GM18507 (cell line): ENCODE data around the gene CCDC186.
"Not testable (repeated sequence)": the region's sequence is repeated elsewhere in the genome, so short reads cannot be mapped to it uniquely, and the experiment has no call there.

Experiments
- DNase-seq: peaks from one replicate; pipeline ENCODE4 v3.0.0; 2011; ENCODE audit warnings: low read depth; ENCODE audit not compliant: insufficient read length; ENCODE audit errors: extremely low spot score
- FAIRE-seq: peaks from 2 replicates; lab custom pipeline; 2011; peaks lifted over from hg19 to GRCh38; lab: Jason Lieb, UNC

Gene CCDC186

DNA sequence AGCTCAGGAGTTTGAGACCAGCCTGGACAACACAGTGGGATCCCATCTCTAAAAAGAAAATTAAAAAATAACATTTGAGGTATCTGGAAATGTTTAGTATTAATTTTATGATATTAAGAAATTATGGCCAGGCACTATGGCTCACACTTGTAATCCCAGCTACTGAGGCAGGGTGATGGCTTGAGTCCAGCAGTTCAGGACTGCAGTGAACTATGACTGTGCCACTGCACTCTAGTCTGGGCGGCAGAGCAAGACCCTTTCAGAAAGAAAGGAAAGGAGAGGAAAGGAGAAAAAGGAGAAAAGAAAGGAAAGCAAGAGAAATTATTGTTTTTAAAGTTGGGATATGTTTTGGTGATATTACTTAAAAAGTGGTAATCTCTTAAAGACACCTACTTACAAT, 2.5 kb upstream of the CCDC186 start:
- FAIRE-seq (no peak), DNase-seq (no peak)

GRCh38 chr10:114175667-114176066, 1.7 kb upstream of the CCDC186 start:
- FAIRE-seq: no peak

DNA sequence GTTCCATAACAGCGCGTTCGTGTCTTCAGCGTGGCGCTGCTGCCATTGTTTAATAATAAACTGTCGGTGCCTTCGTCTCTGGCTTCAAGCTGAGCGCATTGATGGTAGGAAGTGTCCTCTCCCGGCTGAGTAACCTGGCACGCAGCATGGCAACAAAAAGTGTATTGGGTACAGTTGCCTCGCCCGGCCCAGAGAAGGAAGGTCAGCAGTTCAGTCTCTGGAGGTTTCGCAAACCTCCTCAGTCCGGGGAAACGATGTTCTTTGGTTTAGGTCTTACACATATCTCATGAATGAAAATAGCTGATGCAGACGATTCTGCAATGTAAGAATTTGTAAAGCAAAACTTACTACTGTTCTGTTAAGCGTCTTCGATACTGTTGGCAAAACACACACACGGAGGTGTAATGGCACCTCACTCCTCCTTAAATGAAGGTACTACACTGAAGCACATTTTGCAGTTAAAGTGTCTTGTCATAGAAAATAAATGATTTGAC, 739 bp upstream of the CCDC186 start:
- FAIRE-seq: peak; percentile 44
- no peak for DNase-seq

More at GRCh38 chr10:114175667-114176066, 1.7 kb upstream of the CCDC186 start:
- no peak for DNase-seq

- DNase-seq: no peak
- no peak for FAIRE-seq
These were observed 441 bp downstream of the CCDC186 start for GRCh38 chr10:114173603-114173920.

DNA sequence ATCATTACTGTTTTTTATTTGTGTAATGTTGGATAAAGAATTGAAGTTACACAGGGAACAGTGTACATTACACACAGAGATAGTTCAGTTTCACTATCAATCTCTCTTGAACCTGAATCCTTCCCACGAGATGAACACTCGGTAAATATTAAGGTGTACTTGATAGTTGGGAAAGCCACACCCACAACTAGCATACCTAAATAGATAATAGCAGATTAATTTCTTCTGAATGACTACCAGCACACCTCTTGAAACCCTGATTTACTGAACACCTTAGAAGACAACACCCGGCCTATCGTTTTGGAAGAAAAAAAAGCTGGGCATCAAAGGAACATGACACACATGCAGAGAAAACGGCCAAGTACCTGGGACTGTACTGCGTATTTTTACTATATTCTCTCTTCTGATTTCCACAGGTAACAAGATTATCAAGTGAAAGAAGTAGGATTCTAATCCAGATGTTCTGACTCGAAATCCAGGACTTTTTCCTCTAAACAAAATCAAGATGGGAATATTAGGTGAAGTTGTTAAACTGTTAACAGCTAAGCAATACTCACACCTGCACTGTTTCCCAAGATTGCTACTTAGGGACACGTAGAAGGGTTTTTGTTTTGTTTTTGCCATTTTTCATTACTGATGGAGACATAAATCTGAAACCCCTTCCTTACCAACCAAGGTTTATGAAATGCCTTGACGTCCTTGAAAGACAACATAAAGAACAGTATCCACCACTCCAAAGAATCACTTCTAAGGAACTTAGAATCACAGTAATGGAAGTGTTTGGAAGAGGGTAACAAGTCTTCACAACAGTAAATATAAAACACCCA, 1.0 kb downstream of the CCDC186 start:
- no peak for DNase-seq
- no peak for FAIRE-seq

- no peak for DNase-seq
- FAIRE-seq: no peak
These were observed 1.8 kb downstream of the CCDC186 start for GRCh38 chr10:114172216-114172615.

DNA sequence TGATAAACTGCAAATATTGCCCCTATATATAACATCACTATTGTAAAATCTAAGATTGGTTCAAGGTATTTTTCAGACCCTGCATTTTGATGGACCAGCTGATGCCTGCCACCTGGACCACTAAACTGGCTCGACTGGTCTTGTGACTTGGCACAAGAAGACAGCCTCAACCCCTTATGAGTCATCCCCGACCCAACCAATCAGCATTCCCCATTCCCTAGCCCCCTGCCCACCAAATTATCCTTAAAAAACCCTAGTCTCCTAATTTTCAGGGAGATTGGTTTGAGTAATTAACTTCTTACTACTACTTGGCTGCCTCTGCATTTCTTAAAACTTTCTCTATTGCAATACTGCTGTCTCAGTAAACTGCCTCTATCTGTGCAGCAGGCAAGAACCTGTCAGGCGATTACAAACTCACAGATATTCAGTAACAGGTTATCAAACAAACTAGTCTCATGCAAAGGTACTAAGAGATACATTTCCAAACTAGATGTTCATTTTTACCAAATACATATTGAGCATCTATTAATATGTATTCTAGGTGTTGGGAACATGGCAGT, 5.5 kb downstream of the CCDC186 start:
- DNase-seq (no peak), FAIRE-seq (no peak)

GRCh38 chr10:114167985-114168384, 6.0 kb downstream of the CCDC186 start:
- DNase-seq (no peak), FAIRE-seq (peak; percentile 66)

DNA sequence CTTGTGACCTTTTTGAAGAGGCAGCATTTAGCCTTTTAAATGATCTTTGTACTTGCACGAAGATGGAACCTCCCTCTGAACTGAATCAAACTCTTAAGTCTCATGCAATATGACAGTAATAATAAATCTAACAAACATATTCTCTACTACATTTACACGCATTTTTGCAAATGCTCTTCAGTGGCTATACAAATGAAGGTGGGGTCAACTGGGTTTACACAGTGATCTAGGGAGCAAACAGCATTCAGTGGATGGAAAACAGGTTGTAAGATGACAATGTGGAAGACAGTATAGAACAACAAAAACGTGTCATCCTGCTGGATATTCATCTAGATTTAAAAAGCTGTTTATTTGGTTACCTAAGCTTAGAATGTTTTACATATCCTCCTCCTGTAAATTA, 7.5 kb downstream of the CCDC186 start:
- FAIRE-seq: no peak
- no peak for DNase-seq

GRCh38 chr10:114166043-114166442, 8.0 kb downstream of the CCDC186 start:
- FAIRE-seq (no peak), DNase-seq (no peak)

GRCh38 chr10:114163062-114163461, 10.9 kb downstream of the CCDC186 start:
- FAIRE-seq (no peak), DNase-seq (no peak)

DNA sequence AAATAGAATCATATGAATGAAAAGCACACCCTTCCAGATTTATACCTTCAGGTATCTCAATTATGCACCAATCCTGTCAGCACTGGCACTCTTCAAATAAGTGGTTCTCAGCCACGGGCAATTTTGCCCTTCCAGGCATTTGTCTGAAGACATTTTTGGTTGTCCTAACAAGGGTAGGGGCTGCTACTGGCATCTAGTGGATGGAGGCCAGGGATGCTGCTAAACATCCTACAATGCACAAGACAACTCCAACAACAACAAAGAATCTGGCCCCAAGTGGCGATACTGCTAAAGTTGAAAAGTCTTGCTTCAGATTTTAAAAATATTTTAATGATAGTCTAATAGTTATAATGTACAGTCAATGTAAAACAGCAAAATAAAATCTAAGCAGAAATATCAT, 16.1 kb downstream of the CCDC186 start:
- FAIRE-seq (no peak), DNase-seq (no peak)

- no peak for DNase-seq
- no peak for FAIRE-seq
These were observed 22.1 kb downstream of the CCDC186 start for GRCh38 chr10:114151892-114152291.

- FAIRE-seq (no peak), DNase-seq (no peak)
These were observed 22.5 kb downstream of the CCDC186 start for GRCh38 chr10:114151486-114151885.

DNA sequence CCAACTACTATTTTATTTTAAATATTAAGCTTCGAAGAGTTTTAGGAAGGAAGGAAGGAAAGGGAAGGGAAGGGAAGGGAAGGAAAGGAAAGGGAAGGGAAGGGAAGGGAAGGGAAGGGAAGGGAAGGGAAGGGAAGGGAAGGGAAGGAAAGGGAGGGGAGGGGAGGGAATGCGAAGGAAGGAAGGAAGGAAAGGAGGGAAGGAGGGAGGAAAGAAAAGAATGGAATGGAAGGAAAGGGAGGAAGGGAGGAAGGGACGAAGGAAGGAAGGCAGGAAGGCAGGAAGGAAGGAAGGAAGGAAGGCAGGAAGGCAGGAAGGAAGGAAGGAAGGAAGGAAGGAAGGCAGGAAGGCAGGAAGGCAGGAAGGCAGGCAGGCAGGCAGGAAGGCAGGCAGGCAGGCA, 24.5 kb downstream of the CCDC186 start:
- DNase-seq, FAIRE-seq: not testable (repeated sequence)

DNA sequence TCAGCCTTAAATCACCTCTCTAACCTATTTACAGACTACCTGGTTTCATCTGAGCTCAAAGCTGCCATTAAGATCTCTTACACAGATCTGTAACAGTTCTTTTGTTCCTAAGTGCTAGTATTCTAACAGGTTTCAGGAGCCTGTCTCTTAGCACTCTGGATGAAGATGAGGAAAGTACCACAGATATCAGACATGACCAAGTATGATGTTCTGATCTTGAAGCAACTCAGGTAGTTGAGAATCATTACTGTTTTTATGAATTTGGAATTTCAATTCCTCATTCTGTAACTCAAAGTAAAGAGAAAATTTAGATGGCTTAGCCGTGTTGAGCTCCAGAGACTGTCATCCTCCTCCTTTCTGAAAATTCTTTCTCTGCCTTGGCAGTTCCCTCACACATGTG, 30.8 kb downstream of the CCDC186 start:
- FAIRE-seq (no peak), DNase-seq (no peak)

DNA sequence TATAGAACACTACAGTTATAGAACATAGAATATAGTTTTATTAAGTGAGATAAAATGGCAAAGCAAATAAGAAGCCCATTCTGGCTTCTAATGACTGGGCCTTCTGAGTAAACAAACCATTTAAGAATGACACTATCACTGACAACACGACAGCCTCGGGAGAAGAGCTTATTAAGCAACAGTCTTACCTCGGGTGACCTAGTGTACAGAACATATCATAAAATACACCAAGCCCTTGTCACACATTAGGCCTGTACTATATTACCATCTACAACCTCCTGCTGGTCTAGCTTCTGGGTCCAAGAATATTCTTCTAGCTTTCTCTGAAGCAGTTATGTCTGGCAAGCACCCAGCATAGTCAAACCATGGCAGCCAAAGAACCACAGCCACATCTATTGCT, 32.0 kb downstream of the CCDC186 start:
- FAIRE-seq (no peak), DNase-seq (no peak)

GRCh38 chr10:114140827-114141226, 33.2 kb downstream of the CCDC186 start:
- not testable (repeated sequence) for FAIRE-seq, DNase-seq

- no peak for DNase-seq
- FAIRE-seq: no peak
These were observed 34.0 kb downstream of the CCDC186 start for GRCh38 chr10:114140036-114140435.

- no peak for FAIRE-seq
- DNase-seq: no peak
These were observed 35.4 kb downstream of the CCDC186 start for GRCh38 chr10:114138581-114138980.

DNA sequence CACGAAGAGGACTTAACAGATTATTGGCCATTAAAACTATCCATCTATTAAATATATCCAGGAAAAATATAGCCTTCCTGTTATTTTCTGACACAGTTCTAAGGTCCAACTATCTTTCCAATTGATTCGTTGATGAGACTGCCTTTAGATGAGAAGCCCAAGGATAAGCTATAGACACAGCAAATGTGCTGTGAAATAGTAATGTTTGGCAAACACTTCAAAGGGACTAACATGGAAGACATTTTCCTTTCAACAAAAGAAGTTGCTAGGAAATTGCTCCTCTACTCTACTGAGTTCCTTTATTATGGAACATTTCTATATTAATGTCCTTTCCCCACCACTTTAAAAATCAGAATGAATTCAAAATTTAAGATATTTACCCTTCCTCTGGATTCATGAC, 38.5 kb downstream of the CCDC186 start:
- FAIRE-seq (no peak), DNase-seq (no peak)
